ENCODE results near the gene ADCK2.
"Not testable (repeated sequence)": the region's sequence is repeated elsewhere in the genome, so short reads cannot be mapped to it uniquely, and the experiment has no call there.

Gene ADCK2

DNA sequence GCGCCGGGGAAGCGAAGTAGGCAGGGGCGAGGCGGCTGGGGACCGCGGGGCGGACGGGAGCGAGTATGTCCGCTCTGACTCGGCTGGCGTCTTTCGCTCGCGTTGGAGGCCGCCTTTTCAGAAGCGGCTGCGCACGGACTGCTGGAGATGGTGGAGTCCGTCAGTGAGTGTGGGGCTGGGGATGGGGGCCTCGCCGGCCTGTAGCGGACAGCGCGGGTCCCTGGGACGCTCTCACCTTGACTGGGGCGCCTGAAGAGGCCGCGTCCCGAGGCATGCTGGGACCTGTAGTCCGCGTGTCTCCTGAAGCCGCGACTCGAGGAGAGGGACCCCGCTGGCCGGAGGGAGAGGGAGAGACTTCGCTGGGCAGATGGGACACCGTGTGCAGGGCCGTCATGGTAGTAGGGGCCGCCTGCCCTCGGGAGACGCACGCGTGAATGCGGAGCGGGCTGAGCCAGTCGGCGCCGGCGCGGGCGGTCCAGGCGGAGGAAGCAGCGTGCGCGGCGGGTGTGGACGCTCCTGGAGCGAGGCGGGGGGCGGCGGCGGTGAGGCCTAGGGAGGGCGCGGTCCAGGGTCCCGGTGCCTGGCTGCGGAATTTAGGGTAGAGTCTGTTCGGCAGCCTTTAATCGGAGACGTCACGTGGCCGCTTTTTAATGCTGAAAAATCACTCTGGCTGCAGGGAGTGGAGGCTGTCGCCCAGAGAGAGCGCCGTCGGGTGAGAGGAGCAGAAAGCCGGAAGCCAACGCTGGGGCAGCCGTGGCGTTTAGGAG, 24.1 kb downstream of the ADCK2 start, which contains the start of gene NDUFB2:
TSS of gene NDUFB2 (plus strand) at position 29 of the 767 bp plus-strand sequence. CDS start at position 66, 37 bp downstream.
- DNase-seq = peak in 1 of 2 experiments; percentile 60

DNA sequence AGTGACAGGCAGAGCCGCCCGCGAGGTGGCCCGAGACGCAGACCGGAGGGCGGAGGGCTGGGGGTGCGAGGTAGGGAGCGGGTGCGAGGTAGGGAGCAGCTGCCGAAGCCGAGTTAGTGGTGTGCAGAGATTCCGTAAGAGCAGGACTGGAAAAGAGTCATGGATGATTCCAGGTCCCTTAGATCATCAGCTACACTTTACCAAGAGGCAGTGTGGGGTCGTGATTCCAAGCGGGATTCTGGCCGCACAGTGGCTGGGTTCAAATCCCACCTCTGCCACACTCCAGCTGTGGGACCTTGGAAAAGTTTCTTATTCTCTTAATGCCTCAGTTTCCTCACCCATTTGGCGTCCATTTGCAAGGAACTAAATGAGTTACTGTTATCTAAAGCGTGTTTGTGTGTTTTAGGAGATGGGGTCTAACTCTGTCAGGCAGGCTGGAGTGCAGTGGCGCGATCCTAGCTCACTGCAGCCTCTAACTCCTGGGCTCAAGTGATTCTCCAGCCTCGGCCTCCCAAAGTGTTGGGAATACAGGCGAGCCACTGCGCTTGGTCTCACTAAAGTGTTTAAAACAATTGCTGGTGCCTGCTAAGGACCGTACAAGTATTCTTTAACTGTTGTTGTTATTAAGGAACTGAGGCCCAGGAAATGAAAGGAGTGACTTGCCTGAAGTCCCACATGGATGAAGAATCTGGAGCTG, 24.9 kb downstream of the ADCK2 start:
- DNase-seq = no peak

DNA sequence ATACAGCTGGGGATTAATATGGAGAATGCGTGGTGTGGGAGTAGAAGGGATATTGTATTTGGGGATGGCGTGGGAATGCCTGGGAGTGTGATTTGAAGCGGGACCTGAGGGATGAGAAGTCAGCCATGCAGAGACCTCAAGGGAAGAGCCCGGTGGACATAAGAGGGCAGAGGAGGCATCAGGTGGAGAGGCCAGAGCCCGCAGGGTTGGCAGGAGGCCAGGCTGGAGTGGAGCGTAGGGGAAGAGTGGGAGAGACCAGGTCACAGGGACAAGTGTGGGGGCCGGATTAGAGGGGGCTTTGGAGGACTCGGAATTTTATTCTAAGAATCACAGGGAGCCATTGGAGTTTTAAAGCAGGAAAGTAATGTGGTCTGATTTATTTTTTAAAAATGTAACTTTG, 25.7 kb downstream of the ADCK2 start:
- no peak for DNase-seq

DNA sequence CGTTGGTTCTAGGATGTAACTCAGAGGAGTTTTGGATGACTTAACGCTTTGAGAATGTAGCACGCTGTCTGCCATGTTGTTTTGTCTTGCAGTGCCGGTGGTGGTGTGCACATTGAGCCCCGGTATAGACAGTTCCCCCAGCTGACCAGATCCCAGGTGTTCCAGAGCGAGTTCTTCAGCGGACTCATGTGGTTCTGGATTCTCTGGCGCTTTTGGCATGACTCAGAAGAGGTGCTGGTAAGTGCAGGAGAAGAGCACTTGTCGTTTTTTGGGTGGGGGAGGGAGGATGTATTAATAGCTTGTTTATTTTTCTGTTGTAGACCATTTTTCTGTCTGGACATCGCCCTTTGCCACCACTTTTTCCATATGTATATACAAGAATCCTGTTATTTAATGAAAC, 30.0 kb downstream of the ADCK2 start:
- no peak for DNase-seq

GRCh38 chr7:140704205-140704604, 31.5 kb downstream of the ADCK2 start:
- DNase-seq = no peak

DNA sequence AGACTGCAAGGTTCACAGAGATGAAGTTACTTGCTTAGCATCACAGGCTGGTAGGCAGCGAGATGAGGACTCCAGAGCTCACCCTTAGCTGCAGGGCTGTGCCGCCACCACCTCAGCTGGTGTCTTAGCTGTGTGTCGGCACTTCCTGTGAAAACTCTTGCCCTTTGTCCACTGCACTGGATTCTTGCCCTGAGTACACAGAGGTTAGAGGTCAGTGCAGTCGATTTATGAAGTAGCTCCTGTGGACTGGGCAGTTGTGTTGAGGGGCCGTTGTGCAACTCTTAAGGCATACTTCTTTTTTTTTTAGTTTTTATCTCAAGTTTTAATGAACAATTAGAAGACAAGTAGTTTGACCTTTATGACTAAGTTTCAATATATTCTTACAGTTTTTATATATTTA, 34.4 kb downstream of the ADCK2 start:
- no peak for DNase-seq

- DNase-seq = not testable (repeated sequence)
Measured at GRCh38 chr7:140708764-140709163, 36.0 kb downstream of the ADCK2 start.

DNA sequence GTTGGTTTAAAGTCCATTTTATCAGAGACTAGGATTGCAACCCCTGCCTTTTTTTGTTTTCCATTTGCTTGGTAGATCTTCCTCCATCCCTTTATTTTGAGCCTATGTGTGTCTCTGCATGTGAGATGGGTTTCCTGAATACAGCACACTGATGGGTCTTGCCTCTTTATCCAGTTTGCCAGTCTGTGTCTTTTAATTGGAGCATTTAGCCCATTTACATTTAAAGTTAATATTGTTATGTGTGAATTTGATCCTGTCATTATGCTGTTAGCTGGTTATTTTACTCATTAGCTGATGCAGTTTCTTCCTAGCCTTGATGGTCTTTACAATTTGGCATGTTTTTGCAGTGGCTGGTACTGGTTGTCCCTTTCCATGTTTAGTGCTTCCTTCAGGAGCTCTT, 39.6 kb downstream of the ADCK2 start:
- DNase-seq = not testable (repeated sequence)

DNA sequence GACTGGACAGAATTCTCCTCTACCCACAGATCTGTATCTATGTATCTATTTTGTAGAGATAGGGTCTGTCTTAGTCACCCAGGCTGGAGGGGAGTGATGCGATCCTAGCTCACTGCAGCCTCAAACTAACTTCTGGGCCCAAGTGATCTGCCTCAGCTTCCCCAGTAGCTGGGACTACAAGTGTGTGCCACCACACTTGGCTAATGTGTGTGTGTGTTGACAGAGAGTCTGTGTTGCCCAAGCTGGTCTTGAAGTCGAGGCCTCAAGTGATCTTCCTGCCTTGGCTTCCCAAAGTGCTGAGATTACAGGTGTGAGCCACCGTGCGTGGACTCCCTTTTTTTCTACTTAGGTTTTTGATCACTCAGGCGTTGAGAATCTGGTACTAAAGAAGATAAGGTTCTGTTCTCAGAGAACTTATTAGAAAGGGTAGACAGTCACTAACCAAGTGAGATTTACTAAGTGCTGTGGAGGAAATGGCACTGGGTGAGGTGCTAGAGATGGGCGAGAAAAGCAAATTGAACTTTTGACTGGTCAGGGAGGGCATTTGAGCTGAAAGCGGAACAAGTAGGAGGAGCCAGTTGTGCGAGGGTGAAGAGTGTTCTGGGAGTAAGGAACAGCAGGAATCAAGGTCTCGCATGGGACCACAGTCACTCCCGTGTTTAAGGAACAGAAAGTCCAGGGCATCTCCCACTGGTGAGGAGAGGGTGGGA, 41.7 kb downstream of the ADCK2 start:
- no peak for DNase-seq

GRCh38 chr7:140719721-140720120, 47.0 kb downstream of the ADCK2 start:
- DNase-seq = no peak

- DNase-seq = no peak
Measured at GRCh38 chr7:140722254-140722653, 49.5 kb downstream of the ADCK2 start.

GRCh38 chr7:140723006-140723405, 50.3 kb downstream of the ADCK2 start:
- DNase-seq = no peak

DNA sequence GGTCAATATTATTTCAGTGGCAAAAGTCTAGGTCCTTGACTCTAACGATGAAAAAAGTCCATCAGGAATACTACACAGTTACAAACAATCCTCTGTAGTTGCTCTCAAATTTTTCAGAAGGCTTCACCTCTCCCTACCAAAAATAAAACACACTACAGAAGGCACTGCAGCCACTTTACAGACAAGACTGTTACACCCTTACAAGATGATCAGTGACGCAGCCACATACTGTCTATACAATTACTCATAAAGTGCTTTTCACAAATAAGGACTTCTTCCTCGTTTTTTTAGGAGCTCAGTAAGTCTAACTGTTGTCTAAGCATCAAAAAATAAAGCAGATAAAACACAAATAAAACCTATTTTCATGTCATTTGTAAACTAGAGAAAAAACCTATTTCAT, 50.8 kb downstream of the ADCK2 start:
- DNase-seq = no peak

GRCh38 chr7:140724706-140725105, 52.0 kb downstream of the ADCK2 start:
- no peak for DNase-seq

DNA sequence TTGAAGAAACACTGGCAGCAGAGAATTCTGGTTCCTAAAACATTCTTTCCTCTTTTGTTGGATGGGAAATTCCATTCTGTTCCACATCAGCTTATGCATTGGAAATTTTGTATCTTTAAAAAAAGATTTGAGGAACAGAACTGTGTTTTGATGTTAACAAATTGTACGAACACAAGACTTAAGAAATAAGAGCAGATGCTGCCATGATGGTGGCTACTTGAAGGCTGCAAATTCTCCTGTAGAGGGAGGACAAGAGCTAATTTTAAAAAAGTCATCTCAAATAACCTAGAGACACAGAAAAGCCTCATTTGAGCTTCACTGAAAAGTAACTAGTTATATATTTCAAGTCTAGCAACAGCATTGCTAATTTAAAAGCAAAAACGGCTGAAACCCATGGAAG, 53.5 kb downstream of the ADCK2 start:
- DNase-seq = no peak

DNA sequence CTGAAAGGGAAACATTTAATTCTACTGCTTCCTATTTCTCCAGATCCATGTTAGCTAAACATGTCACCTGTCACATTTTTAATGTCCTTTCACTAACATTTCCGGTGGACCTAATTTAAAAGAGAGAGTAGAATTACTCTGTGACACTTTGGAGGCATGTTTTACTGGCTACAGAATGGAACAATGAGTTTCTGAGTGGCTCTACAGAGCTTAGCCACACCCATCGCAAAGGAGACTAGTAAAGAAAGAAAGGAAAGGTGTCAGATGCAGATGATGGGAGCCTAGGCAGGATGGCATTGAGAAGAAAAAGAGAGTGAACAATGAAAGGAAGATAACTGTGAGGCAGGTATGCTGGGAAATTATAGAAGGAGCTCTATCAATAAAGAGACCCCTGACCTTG, 59.7 kb downstream of the ADCK2 start:
- no peak for DNase-seq

DNA sequence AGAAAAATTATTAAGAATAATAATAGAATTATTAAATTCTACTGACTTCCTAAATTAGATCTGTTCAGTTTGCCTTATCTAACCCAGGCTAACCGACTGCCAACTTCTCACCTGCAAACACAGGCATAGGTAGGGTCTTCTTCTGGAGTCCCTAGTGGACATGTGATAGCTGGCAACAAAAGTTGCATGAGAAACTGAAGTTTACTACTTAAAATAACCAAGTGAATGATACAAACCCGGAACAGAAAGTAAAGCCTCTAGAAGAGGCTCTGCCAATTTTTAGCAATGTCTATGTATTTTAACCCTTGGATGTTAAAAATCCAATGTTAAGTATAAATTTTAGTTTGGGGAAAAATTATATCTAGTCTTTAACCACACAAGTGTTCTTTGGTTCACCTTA, 61.4 kb downstream of the ADCK2 start:
- no peak for DNase-seq

- DNase-seq = no peak
Measured at GRCh38 chr7:140734729-140735128, 62.0 kb downstream of the ADCK2 start.

DNA sequence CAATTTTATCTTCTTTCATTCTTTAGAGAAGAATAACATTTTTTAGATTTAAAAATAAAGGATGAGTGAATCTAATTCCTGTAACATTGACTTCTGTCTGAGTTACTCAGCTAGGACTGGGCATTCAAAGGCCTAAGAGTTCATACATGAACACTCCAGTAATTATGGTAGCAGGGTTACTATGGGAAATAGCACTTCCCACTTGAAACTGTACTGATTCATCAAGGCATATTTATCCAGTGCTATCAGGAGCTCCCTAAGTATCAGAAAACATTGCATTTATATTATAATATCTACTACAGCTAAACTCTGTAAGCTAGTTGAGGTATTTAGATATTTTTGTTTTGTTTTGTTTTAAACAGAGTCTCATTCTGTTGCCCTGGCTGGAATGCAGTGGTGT, 65.5 kb downstream of the ADCK2 start:
- DNase-seq = no peak

GRCh38 chr7:140743255-140743654, 70.5 kb downstream of the ADCK2 start:
- DNase-seq = not testable (repeated sequence)

DNA sequence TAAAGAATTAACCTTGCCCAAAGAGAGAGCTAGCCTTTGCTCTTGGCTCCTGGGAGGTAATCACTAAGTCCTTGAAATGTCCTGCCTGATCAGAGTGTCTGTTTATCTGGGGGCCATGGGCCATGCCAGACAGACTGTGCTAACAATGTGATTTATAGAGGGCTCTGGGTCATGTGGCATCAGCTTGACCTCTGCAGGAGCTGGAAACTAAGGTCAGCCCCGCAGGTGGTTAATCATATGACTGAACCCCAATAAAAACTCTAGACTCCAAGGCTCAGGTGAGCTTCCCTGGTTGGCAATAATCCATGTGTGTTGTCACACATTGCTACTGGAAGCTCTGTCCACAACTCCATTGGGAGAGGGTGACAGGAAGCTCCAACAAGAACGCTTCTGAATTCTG, 71.3 kb downstream of the ADCK2 start:
- DNase-seq = no peak

Measured in cerebellar nuclear complex (tissue), 1 donor.